ENCODE results near the gene CAMKK2.

The CAMKK2 gene

GRCh38 chr12:121189131-121189530 is 107.4 kb downstream of the CAMKK2 start:
- DNase-seq: no peak

- DNase-seq: no peak
Observed at GRCh38 chr12:121188227-121188626, 108.3 kb downstream of the CAMKK2 start.

All from NCI-H446 treated with DMSO at 0.1 percent for 48 hours (cell line).